HG03280 (cell line): ENCODE results near the gene ZBTB40.

Experiments
- ATAC-seq: cut with Tn5 transposase; IDR thresholded peaks from one replicate; pipeline ENCODE4 v1.9.1; 2021; ENCODE audit warnings: mild to moderate bottlenecking, moderate library complexity; ENCODE audit not compliant: unreplicated experiment

ZBTB40 gene

GRCh38 chr1:22451702-22452480 is at the start of gene ZBTB40:
Gene ZBTB40, plus strand, starts transcription at chr1:22451851. Its CDS starts 38,098 bp downstream, at chr1:22489949.
- peak; percentile 88 for ATAC-seq

DNA sequence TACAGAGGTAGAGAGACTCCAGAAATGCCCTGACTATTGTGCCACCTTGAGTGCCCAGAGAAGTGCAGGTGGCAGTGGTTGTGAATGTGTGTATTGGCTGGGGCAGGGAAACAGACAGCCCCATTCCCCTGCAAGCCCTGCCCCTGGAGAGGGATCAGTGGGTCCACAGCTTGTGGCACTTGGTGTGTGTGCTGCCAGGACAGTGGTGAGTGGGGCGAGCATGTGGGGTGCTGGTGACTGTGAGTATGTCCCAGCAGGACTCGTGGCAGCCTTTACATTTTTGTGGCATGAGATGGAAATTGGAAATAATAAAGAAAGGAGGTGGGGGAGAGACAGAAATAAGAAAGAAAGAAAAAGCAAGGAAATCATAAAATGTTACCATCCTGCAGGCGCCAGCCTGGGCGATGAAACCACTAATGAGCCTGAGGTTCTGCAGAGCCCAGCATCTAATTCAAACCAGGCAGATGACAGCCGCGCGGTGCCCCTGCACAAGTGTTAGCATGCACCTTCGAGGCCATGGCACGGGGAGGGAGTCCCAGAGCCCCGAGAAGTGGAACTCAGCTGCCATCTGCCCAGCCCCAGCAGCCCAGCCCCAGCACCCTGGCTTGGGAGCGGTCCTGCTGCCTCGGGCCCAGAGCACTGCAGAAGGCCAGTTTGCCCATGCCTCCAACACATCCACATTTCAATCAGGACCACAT is 49.1 kb upstream of the ZBTB40 start:
- no peak for ATAC-seq

- ATAC-seq, result no peak
These were observed 47.2 kb upstream of the ZBTB40 start for GRCh38 chr1:22404486-22404885.

GRCh38 chr1:22406722-22407495 is 44.7 kb upstream of the ZBTB40 start:
- ATAC-seq, result no peak

GRCh38 chr1:22408230-22408629 is 43.4 kb upstream of the ZBTB40 start:
- no peak for ATAC-seq

- ATAC-seq, result no peak
These were observed 41.2 kb upstream of the ZBTB40 start for GRCh38 chr1:22410401-22410800.

DNA sequence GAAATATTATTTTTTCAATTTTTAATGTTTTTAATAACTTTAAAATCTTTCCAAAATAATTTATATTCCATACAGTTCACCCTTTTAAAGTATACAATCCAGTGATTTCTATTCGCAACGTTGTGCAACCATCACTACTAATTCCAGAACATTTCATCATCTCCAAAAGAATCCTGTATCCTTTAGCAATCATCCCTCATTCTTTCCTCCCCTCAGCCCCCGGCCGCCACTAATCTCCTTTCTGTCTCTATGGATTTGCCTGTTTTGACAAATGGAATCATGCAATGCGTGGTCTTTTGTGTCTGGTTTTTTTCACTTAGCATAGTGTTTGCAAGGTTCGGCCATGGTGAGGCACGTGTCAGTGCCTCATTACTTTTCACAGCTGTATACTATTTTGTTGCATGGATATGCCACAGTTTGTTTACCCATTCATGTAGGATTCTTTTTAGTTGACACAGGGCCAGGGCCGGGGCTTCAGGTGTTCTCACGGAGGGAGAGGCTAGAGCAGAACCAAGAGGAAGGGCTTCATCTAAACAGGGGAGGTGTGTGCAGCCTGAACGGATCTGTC is 40.6 kb upstream of the ZBTB40 start:
- no peak for ATAC-seq

DNA sequence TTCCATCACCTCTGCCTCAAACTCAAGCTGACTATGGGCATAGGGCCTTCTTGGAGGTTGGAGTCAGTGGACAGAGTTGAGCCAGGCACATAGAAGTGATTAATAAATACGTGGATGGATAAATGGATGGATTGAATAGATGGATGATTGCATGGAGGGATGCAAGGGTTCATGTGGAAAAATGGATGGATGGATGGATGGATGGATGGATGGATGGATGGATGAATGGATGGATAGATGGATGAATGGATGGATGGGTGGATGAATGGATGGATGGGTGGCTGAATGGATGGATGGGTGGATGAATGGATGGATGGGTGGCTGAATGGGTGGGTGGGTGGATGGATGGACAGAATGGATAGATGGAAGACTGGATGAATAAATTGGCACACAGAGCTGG is 40.1 kb upstream of the ZBTB40 start:
- ATAC-seq, result no peak

DNA sequence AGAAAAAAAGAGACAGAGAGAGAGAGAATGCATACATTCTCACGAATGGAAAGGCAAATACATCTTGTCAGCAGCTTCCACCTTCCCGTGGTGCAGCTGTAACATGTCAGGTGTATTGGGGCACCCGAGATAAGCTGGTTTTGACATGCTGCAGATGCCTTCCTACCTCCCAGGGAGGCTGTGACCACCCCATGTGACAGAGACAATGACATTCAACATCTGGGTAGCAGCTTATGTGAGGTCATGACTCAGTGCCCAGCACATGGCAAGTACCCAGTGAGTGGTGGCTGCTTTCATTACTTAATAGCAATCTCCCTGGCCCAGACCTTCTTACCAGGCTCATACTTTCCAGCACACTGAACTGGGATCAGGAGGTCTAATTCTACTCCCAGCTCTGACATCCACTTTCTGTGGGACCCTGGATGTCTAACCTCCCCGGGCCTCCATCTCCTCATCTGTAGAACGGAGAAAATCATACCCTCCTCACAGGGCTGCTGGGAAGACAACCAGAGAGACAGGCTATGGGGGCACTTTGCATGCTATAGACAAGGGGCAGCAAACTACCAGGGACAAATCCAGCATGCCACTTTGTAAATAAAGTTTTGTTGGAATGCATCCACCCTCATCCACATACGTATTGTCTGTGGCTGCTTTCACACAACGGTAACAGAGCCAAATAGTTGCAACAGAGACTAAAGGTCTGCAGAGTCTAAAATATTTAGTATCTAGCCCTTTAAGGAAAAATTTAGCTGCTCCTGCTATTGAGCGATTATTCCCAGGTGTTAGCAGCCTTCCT is 38.5 kb upstream of the ZBTB40 start:
- ATAC-seq, result no peak

GRCh38 chr1:22413799-22414198 is 37.9 kb upstream of the ZBTB40 start:
- ATAC-seq, result no peak

DNA sequence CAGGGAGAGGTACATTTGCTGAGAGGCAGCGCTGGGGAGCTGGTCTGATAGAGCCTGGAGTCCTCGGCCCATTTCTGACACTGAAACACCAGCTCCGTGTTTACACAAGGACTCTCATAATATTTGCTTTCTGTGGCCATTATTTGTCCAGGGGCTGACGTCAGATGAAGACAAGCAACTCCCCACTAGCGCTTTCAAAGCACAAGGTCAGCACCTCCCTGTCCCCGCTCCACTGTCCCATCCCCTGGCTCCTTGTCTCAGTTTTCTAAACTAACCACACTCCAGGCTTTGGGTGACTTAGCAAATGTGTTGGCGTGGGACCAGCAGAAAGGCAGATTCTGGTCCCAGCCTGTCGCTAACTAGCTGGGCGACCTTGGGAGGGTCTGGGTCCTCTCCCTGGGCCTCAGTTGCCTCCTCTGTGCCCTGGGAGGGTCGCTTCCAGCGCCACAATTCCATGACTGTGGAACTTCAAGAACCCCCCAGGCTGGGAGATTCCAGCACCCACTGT is 37.4 kb upstream of the ZBTB40 start:
- ATAC-seq, result no peak

DNA sequence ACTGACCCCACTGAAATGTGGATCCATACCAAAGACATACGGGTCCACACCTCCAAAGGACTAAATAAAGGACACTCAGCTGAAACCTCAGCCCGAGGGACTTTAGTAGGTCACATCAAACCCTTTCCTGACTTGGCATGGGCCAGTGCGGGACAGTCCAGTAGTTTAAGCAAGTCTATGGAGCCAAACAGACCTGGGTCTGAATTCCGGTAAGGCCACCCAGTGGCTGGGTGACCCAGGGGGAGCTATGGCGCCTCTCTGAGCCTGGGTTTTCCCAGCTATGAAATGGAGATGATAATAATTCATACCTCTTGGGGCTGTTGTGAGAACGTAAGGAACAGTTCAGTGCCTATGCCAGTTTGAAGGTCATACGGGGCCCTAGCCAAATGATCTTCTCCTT is 36.2 kb upstream of the ZBTB40 start:
- ATAC-seq, result no peak

- peak; percentile 53 for ATAC-seq
These were observed 34.8 kb upstream of the ZBTB40 start for GRCh38 chr1:22416555-22417454.

GRCh38 chr1:22417466-22417865 is 34.2 kb upstream of the ZBTB40 start:
- no peak for ATAC-seq

DNA sequence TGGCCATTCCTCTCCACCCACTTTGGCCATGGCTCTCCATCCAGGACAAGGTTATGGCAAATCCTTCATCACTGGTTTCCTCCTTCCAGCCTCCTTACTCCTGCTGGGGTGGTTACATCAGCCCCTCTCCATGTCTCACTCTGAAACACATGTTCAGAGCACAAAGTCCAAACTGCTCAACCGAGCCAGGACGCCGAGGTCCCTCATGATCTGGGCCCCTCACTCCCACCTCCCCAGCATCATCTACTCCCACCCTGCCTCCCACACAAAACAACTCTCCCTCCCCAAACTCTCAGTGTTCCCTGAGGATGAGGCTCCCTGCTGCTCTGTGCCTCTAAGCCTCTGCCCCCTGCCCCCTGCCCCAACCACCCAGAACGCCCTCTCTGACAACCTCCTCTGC is 33.3 kb upstream of the ZBTB40 start:
- ATAC-seq, result no peak

DNA sequence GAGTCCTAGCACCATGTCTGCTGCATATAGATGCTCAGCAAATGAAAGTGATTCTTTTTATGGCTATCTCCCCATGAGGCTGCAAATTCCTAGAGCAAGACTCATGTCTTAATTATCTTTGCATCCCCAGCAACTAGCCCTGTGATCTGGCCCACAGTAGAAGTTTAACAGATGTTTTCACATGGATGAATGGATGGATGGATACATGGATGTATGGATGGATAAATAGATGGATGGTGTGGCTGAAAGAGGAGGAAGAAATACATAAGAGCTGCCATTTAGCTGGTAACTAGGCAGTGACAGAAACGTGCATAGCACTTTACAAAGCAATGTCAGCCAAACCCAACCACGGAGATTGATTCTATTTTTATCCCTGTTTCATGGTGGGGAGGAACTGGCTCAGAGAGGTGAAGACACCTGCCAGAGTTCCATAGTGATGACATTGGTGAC is 32.7 kb upstream of the ZBTB40 start:
- no peak for ATAC-seq

GRCh38 chr1:22420455-22421053 is 31.1 kb upstream of the ZBTB40 start:
- no peak for ATAC-seq

DNA sequence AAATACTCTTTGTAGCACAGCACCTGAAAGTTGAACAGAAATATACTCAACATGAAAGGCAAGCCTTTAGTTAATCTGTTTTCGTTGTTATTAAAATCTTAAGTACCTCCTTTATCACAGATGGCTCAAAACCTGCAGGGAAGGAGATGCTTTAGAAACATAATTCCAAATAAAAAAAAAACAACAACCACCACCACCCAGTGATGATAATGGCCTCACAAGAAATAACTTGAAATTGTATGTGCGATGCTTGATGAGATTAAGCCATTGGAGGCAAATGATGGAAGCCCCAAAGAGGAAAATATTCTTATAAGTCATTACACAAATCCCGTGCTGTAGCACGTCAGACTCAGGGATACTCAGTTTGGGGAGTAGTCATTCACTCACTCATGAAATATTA is 24.9 kb upstream of the ZBTB40 start:
- no peak for ATAC-seq

DNA sequence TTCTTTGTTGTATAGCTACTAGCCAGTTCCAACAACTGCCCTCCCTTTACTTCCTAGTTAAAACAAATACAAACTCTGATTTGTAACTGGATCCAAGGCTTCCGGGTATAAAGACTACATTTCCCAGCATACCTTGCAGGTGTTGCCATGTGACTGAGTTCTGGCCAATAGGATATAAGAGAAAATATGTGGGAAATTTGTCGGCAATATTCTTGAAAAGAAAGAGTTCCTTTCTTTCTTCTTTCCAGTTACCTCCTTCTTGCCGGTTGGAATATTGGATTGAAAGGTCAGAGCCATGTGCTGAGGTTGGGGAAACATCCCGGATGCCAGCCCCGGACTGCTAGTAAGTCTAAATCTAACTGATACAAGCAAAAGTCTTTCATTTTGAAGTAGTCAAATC is 23.0 kb upstream of the ZBTB40 start:
- peak; percentile 71 for ATAC-seq
